SK-N-SH (cell line): Measurements from ENCODE around the gene PFN1. TPM values are rescaled to one million over a fixed set of nuclear protein-coding genes. Genes with fewer than 3 reads are reported as not detected.

Experiments used
- CTCF ChIA-PET: fragments of 300-600, 350-600 bp; formaldehyde crosslinking; extraction: SDS; loops from one replicate; lab custom pipeline; 2021; lab: Yijun Ruan, JAX
- POLR2A ChIA-PET: fragments of 350-600 bp; sonication (Branson Sonifier 250); formaldehyde crosslinking; extraction: SDS; loops from one replicate; lab custom pipeline; 2020; ENCODE audit warnings: antibody characterized with exemption, inconsistent platforms; lab: Yijun Ruan, JAX
- DNase-seq: peaks from one replicate; pipeline ENCODE4 v3.0.0; 2012
- H2AFZ ChIP-seq: fragments of 200-600 bp; sonication (generic); 2 replicates; pipeline ENCODE4 v1.8.1; 2016; ENCODE audit warnings: antibody characterized with exemption, mild to moderate bottlenecking, low read depth
- H3F3A ChIP-seq: fragments of 200-600 bp; sonication (generic); replicated peaks from 2 replicates; pipeline ENCODE3; 2016; ENCODE audit warnings: antibody characterized with exemption, mild to moderate bottlenecking; ENCODE audit not compliant: insufficient read depth
- H3K27ac ChIP-seq, 2 experiments: fragments of 200-500 bp in 1 of 2; fragments of 200-600 bp in 1 of 2; sonication (Bioruptor generic) in 1 of 2; sonication (generic), shearing (Covaris generic) in 1 of 2; 2 replicates each; pipeline versions ENCODE4 v1.5.1 to v1.6.1; 2014 to 2016; ENCODE audit warnings: low read depth in 2 of 2, inconsistent platforms in 1 of 2, low read length in 1 of 2, mild to moderate bottlenecking in 1 of 2, mixed read lengths in 1 of 2
- H3K27me3 ChIP-seq: fragments of 200-600 bp; sonication (generic), shearing (Covaris generic); 2 replicates; pipeline ENCODE4 v1.6.1; 2016; ENCODE audit warnings: mixed run types; ENCODE audit not compliant: insufficient read depth
- H3K36me3 ChIP-seq, 2 experiments: fragments of 200-500 bp in 1 of 2; fragments of 200-600 bp in 1 of 2; sonication (Bioruptor generic) in 1 of 2; sonication (generic) in 1 of 2; replicated peaks in 1 of 2; 2 replicates each; pipeline versions ENCODE3 to v1.5.1; 2014 to 2016; ENCODE audit warnings: low read length in 1 of 2, mild to moderate bottlenecking in 1 of 2; ENCODE audit not compliant: insufficient read depth in 2 of 2, control insufficient read depth in 1 of 2
- H3K4me1 ChIP-seq, 2 experiments: fragments of 200-500 bp in 1 of 2; fragments of 200-600 bp in 1 of 2; sonication (Bioruptor generic) in 1 of 2; sonication (generic), shearing (Covaris generic) in 1 of 2; 2 replicates each; pipeline versions ENCODE4 v1.5.1 to v1.6.1; 2014 to 2016; ENCODE audit warnings: low read depth in 1 of 2, low read length in 1 of 2, mixed run types in 1 of 2; ENCODE audit not compliant: insufficient read depth in 2 of 2, control insufficient read depth in 1 of 2
- H3K4me2 ChIP-seq: fragments of 200-600 bp; sonication (generic), shearing (Covaris generic); 2 replicates; pipeline ENCODE4 v1.6.1; 2017; ENCODE audit warnings: mixed run types
- H3K4me3 ChIP-seq, 2 experiments: fragments of 200-500 bp in 1 of 2; fragments of 200-600 bp in 1 of 2; sonication (Bioruptor generic) in 1 of 2; sonication (generic), shearing (Covaris generic) in 1 of 2; 2 replicates each; pipeline versions ENCODE4 v1.5.1 to v1.8.1; 2014 to 2016; ENCODE audit warnings: low read depth in 2 of 2, inconsistent platforms in 1 of 2, low read length in 1 of 2, mild to moderate bottlenecking in 1 of 2, mixed read lengths in 1 of 2, moderate library complexity in 1 of 2
- H3K79me2 ChIP-seq: fragments of 200-600 bp; sonication (generic); 2 replicates; pipeline ENCODE4 v1.8.1; 2017; ENCODE audit warnings: mild to moderate bottlenecking; ENCODE audit not compliant: insufficient read depth
- H3K9ac ChIP-seq: fragments of 200-600 bp; sonication (generic); 2 replicates; pipeline ENCODE4 v1.6.1; 2017; ENCODE audit warnings: mixed run types
- H3K9me2 ChIP-seq: fragments of 200-600 bp; sonication (generic); 2 replicates; pipeline ENCODE4 v1.6.1; 2017; ENCODE audit warnings: mixed run types
- H3K9me3 ChIP-seq: fragments of 200-600 bp; sonication (generic); 2 replicates; pipeline ENCODE4 v1.6.1; 2017; ENCODE audit warnings: mixed run types, mild to moderate bottlenecking, moderate library complexity
- H4K20me1 ChIP-seq: fragments of 200-600 bp; sonication (generic); 2 replicates; pipeline ENCODE4 v1.6.1; 2017; ENCODE audit warnings: mild to moderate bottlenecking, mixed run types; ENCODE audit not compliant: insufficient read depth
- ELF1 ChIP-seq: IDR thresholded peaks from 2 replicates; pipeline ENCODE4 v1.4.0; 2012
- EP300 ChIP-seq, 2 experiments: IDR thresholded peaks; 2 replicates each; pipeline versions ENCODE4 v1.4.0 to v1.6.1; 2012; ENCODE audit warnings: borderline replicate concordance in 1 of 2, low read depth in 1 of 2, low read length in 1 of 2
- FOSL2 ChIP-seq: IDR thresholded peaks from 2 replicates; pipeline ENCODE4 v1.4.0; 2012; ENCODE audit warnings: low read depth, mild to moderate bottlenecking, moderate library complexity, borderline replicate concordance
- FOXM1 ChIP-seq: IDR thresholded peaks from 2 replicates; pipeline ENCODE4 v1.4.0; 2012; ENCODE audit warnings: low read depth, mild to moderate bottlenecking
- GABPA ChIP-seq: IDR thresholded peaks from 2 replicates; pipeline ENCODE4 v1.4.0; 2012; ENCODE audit warnings: low read depth, mild to moderate bottlenecking
- GATA2 ChIP-seq: sonication (generic); formaldehyde crosslinking; IDR thresholded peaks from 2 replicates; pipeline ENCODE4 v1.5.0; 2020; ENCODE audit warnings: mild to moderate bottlenecking, missing genetic modification reagents
- NFIC ChIP-seq: IDR thresholded peaks from 2 replicates; pipeline ENCODE4 v1.4.0; 2012; ENCODE audit warnings: borderline replicate concordance
- NRF1 ChIP-seq: IDR thresholded peaks from 2 replicates; pipeline ENCODE4 v1.6.1; 2012; ENCODE audit warnings: low read depth, mild to moderate bottlenecking, low read length
- POLR2AphosphoS5 ChIP-seq: IDR thresholded peaks from 2 replicates; pipeline ENCODE4 v1.6.1; 2012; ENCODE audit warnings: low read depth, low read length
- RCOR1 ChIP-seq: fragments of 150-350 bp; IDR thresholded peaks from 2 replicates; pipeline ENCODE4 v1.6.1; 2017; ENCODE audit warnings: antibody characterized with exemption, low read length
- SMC3 ChIP-seq: IDR thresholded peaks from 2 replicates; pipeline ENCODE4 v1.6.1; 2012; ENCODE audit warnings: low read depth, low read length, improper control_type of control experiment
- TAF1 ChIP-seq: IDR thresholded peaks from 2 replicates; pipeline ENCODE4 v1.6.1; 2012; ENCODE audit warnings: low read depth, mild to moderate bottlenecking, low read length, moderate library complexity, borderline replicate concordance
- TEAD4 ChIP-seq: IDR thresholded peaks from 2 replicates; pipeline ENCODE4 v1.4.0; 2012; ENCODE audit warnings: mild to moderate bottlenecking, borderline replicate concordance; ENCODE audit not compliant: insufficient read depth
- WGBS: methylation state at CpG from one replicate; pipeline ENCODE4 v1.1.6; 2017; ENCODE audit warnings: low lambda C conversion rate; 5-methylcytosine and 5-hydroxymethylcytosine counted together
- polyA plus RNA-seq, 3 experiments: library from polyadenylated mRNA; depleted of rRNA; stranded (reverse); fragments of >200 nt; gene quantifications; 2 replicates each; pipeline ENCODE4 v1.2.3, GENCODE V29; 2012
- TF ChIP-seq, protein P1 (sequence below): IDR thresholded peaks from 2 replicates; pipeline ENCODE4 v1.4.0; 2012; ENCODE audit warnings: low read depth
- TF ChIP-seq, protein P2 (sequence below): IDR thresholded peaks from 2 replicates; pipeline ENCODE4; 2012
- TF ChIP-seq, protein P3 (sequence below): IDR thresholded peaks from 2 replicates; pipeline ENCODE4 v1.6.1; 2012; ENCODE audit warnings: mild to moderate bottlenecking, low read depth, low read length, moderate library complexity
- TF ChIP-seq, protein P4 (sequence below): IDR thresholded peaks from 2 replicates; pipeline ENCODE4 v1.4.0; 2012; ENCODE audit warnings: low read depth, borderline replicate concordance

PFN1 gene
- polyA plus RNA-seq, 1 of the 3 experiments (the other 2 are of a cell fraction): 2,484 TPM

DNA sequence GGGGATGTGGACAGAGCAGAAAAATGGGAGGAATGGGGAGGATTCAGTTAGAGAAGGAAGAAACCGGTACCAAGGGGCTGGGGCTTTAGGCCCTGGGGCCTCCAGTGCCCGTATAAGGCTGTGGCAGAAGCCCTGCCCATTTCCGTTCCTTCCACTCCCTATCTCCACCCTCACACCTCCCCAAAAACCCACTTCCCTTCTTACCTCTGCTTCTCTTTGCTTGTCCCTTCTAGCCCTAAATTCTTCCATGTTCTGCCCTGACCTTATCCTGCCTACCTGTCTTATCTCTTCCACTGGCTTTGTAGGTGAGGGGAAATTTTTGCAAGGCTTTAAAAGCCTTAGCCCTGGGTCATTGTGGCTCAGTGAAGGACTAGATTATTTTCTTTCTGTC is 4.2 kb downstream of the PFN1 start:
- H3K27me3 ChIP-seq: no peaks in the 10 kb centered on the region
- H3K79me2 ChIP-seq: peaks cover 84% of the 10 kb centered on the region
- H3K9me2 ChIP-seq: no peaks in the 10 kb centered on the region
- TF ChIP-seq RCOR1: no peak
- H3K4me2 ChIP-seq: peak overlapping the region; percentile 98; the same call in 1 of the 2 replicates
- H3K36me3 ChIP-seq: peaks cover 37 to 40% of the 10 kb centered on the region in 2 experiments
- peaks cover 45% of the 10 kb centered on the region for H4K20me1 ChIP-seq
- H3K27ac ChIP-seq: peak overlapping the region in 1 of 2 experiments; percentile 97; a peak in 2 of 4 replicates
- no peaks in the 10 kb centered on the region for H3K9me3 ChIP-seq
- H3F3A ChIP-seq: peaks cover 71% of the 10 kb centered on the region
- H3K9ac ChIP-seq: peak overlapping the region; percentile 41; the same call in 1 of the 2 replicates
- H3K4me1 ChIP-seq: peaks cover 16 to 35% of the 10 kb centered on the region in 2 experiments
- ChIA-PET CTCF (no interaction called here), POLR2A (interaction anchor here (0.7 kb wide), 1 partner anchor 31 kb away, joined by 3 read pairs; no protein-coding TSS in a partner anchor)
- H3K4me3 ChIP-seq: no peak overlapping the region
- 70% methylated on average over 3 of the region's 3 CpGs for WGBS
- no peak overlapping the region for H2AFZ ChIP-seq
- DNase-seq: no peak

DNA sequence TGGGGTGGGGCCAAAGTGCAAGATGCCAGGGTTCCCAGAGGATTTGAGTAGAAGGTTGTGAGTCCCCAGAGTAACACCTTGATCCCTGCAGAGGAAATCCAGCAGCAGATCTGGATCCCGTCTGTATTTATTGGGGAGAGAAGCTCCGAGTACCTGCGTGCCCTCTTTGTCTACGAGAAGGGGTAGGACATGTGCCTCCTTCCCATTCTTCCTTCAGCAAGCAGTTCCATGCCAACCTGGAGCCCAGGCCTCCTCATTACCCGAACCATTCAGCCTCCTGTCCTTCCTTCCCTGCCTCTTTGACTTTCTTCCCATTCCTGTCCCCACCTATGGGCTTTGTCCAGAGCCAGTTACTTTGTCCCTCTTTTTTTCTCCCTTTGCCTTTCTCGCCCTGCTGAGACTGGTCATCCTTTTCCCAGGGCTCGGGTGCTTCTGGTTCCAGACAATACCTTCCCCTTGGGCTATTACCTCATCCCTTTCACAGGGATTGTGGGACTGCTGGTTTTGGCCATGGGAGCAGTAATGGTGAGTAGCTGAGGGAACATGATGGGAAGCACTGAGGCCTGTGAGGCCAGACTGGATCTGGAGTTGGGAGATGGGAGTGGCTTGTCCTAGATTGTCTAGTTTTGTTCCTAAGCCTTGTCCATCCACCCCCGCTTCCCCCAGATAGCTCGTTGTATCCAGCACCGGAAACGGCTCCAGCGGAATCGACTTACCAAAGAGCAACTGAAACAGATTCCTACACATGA is 5.4 kb downstream of the PFN1 start:
- no peak overlapping the region for H2AFZ ChIP-seq
- no peak for DNase-seq
- H4K20me1 ChIP-seq: peaks cover 45% of the 10 kb centered on the region
- TF ChIP-seq, protein P1, sequence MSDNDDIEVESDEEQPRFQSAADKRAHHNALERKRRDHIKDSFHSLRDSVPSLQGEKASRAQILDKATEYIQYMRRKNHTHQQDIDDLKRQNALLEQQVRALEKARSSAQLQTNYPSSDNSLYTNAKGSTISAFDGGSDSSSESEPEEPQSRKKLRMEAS: no peak
- TF ChIP-seq EP300 (IDR thresholded peaks at IDR 0.05; ENCODE audit: borderline replicate concordance in 1 of 2, low read depth in 1 of 2, low read length in 1 of 2) (no peak), FOSL2 (no peak), SMC3 (no peak), TAF1 (no peak), TEAD4 (no peak), POLR2AphosphoS5 (no peak), NRF1 (no peak), GATA2 (CRISPR knock-in tag) (no peak), GABPA (no peak), FOXM1 (no peak), NFIC (no peak), ELF1 (no peak)
- TF ChIP-seq, protein P2, sequence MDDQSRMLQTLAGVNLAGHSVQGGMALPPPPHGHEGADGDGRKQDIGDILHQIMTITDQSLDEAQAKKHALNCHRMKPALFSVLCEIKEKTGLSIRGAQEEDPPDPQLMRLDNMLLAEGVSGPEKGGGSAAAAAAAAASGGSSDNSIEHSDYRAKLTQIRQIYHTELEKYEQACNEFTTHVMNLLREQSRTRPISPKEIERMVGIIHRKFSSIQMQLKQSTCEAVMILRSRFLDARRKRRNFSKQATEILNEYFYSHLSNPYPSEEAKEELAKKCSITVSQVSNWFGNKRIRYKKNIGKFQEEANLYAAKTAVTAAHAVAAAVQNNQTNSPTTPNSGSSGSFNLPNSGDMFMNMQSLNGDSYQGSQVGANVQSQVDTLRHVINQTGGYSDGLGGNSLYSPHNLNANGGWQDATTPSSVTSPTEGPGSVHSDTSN: no peak
- TF ChIP-seq, protein P3, sequence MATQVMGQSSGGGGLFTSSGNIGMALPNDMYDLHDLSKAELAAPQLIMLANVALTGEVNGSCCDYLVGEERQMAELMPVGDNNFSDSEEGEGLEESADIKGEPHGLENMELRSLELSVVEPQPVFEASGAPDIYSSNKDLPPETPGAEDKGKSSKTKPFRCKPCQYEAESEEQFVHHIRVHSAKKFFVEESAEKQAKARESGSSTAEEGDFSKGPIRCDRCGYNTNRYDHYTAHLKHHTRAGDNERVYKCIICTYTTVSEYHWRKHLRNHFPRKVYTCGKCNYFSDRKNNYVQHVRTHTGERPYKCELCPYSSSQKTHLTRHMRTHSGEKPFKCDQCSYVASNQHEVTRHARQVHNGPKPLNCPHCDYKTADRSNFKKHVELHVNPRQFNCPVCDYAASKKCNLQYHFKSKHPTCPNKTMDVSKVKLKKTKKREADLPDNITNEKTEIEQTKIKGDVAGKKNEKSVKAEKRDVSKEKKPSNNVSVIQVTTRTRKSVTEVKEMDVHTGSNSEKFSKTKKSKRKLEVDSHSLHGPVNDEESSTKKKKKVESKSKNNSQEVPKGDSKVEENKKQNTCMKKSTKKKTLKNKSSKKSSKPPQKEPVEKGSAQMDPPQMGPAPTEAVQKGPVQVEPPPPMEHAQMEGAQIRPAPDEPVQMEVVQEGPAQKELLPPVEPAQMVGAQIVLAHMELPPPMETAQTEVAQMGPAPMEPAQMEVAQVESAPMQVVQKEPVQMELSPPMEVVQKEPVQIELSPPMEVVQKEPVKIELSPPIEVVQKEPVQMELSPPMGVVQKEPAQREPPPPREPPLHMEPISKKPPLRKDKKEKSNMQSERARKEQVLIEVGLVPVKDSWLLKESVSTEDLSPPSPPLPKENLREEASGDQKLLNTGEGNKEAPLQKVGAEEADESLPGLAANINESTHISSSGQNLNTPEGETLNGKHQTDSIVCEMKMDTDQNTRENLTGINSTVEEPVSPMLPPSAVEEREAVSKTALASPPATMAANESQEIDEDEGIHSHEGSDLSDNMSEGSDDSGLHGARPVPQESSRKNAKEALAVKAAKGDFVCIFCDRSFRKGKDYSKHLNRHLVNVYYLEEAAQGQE: no peak
- TF ChIP-seq, protein P4, sequence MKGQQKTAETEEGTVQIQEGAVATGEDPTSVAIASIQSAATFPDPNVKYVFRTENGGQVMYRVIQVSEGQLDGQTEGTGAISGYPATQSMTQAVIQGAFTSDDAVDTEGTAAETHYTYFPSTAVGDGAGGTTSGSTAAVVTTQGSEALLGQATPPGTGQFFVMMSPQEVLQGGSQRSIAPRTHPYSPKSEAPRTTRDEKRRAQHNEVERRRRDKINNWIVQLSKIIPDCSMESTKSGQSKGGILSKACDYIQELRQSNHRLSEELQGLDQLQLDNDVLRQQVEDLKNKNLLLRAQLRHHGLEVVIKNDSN: no peak
- peaks cover 91% of the 10 kb centered on the region for H3K79me2 ChIP-seq
- H3K27ac ChIP-seq: peak overlapping the region in 1 of 2 experiments; percentile 97; a peak in 2 of 4 replicates
- no peaks in the 10 kb centered on the region for H3K9me3 ChIP-seq
- H3K36me3 ChIP-seq: peaks cover 36 to 43% of the 10 kb centered on the region in 2 experiments
- H3F3A ChIP-seq: peaks cover 63% of the 10 kb centered on the region
- WGBS: 86% methylated on average over 11 of the region's 13 CpGs
- no peak overlapping the region for H3K9ac ChIP-seq
- ChIA-PET POLR2A (no interaction called here), CTCF (interaction anchor here (1.5 to 3.9 kb wide), 2 partner anchors 34 to 45 kb away, joined by 4 to 29 read pairs; partner anchors contain the start of gene CAMTA2)
- no peaks in the 10 kb centered on the region for H3K9me2 ChIP-seq
- no peak overlapping the region for H3K4me2 ChIP-seq
- H3K4me3 ChIP-seq: no peak overlapping the region
- no peaks in the 10 kb centered on the region for H3K27me3 ChIP-seq
- H3K4me1 ChIP-seq: peaks cover 23 to 46% of the 10 kb centered on the region in 2 experiments
